Liver (tissue), 9 donors: Measurements from ENCODE around the gene TXNIP. TPM values are rescaled to one million over a fixed set of nuclear protein-coding genes. Genes with fewer than 3 reads are reported as not detected.

Experiments used
- DNase-seq: peaks from one replicate; pipeline ENCODE4 v3.0.0-alpha.2; 2017; ENCODE audit warnings: low spot score
- H3K27ac ChIP-seq, 2 donors: one replicate each; pipeline ENCODE4 v1.7.0; 2013; ENCODE audit warnings: inconsistent platforms in 2 of 2, low read length in 2 of 2, control low read depth in 1 of 2, low read depth in 1 of 2, mild to moderate bottlenecking in 1 of 2
- H3K27me3 ChIP-seq, 4 donors: one replicate each; pipeline versions ENCODE4 v1.6.1 to v1.7.0; 2013; ENCODE audit warnings: low read length in 3 of 4, inconsistent platforms in 1 of 4, mild to moderate bottlenecking in 1 of 4, moderate library complexity in 1 of 4; ENCODE audit not compliant: control insufficient read depth in 4 of 4, insufficient read depth in 4 of 4
- H3K36me3 ChIP-seq, 4 donors: one replicate each; pipeline versions ENCODE4 v1.6.1 to v1.7.0; 2013; ENCODE audit warnings: low read length in 3 of 4, mild to moderate bottlenecking in 3 of 4, low read depth in 1 of 4, moderate library complexity in 1 of 4; ENCODE audit not compliant: control insufficient read depth in 4 of 4, insufficient read depth in 3 of 4
- H3K4me1 ChIP-seq, 4 donors: one replicate each; pipeline versions ENCODE4 v1.6.1 to v1.7.0; 2013; ENCODE audit warnings: low read length in 3 of 4, mild to moderate bottlenecking in 3 of 4, moderate library complexity in 1 of 4; ENCODE audit not compliant: control insufficient read depth in 4 of 4, insufficient read depth in 4 of 4
- H3K4me3 ChIP-seq, 3 donors: one replicate each; pipeline versions ENCODE4 v1.6.1 to v1.7.0; 2013; ENCODE audit warnings: low read length in 3 of 3, control low read depth in 1 of 3, low read depth in 1 of 3, mild to moderate bottlenecking in 1 of 3
- H3K9ac ChIP-seq, 2 donors: one replicate each; pipeline ENCODE4 v1.7.0; 2013; ENCODE audit warnings: low read length in 2 of 2, mild to moderate bottlenecking in 2 of 2, moderate library complexity in 2 of 2, control low read depth in 1 of 2, low read depth in 1 of 2
- H3K9me3 ChIP-seq, 4 donors: one replicate each; pipeline versions ENCODE4 v1.6.1 to v1.7.0; 2013; ENCODE audit warnings: low read length in 3 of 4; ENCODE audit not compliant: control insufficient read depth in 4 of 4
- ATF3 ChIP-seq: IDR thresholded peaks from 2 replicates; pipeline ENCODE4 v1.6.1; 2016; ENCODE audit warnings: antibody characterized with exemption
- EGR1 ChIP-seq, 2 donors: IDR thresholded peaks; 2 replicates each; pipeline ENCODE4 v1.6.1; 2016 to 2018; ENCODE audit warnings: antibody characterized with exemption in 2 of 2, low read depth in 2 of 2
- FOXA1 ChIP-seq: IDR thresholded peaks from 2 replicates; pipeline ENCODE4 v1.6.1; 2016; ENCODE audit warnings: antibody characterized with exemption
- FOXA2 ChIP-seq: IDR thresholded peaks from 2 replicates; pipeline ENCODE4 v1.6.1; 2016; ENCODE audit warnings: antibody characterized with exemption
- GABPA ChIP-seq, 2 donors: IDR thresholded peaks in 1 of 2; conservative IDR thresholded peaks in 1 of 2; 2 replicates each; pipeline ENCODE4 v1.6.1; 2016; ENCODE audit warnings: antibody characterized with exemption in 2 of 2, mild to moderate bottlenecking in 1 of 2, moderate library complexity in 1 of 2
- HNF4A ChIP-seq, 2 donors: conservative IDR thresholded peaks; 2 replicates each; pipeline ENCODE4 v1.6.1; 2016; ENCODE audit warnings: antibody characterized with exemption in 2 of 2, mild to moderate bottlenecking in 2 of 2
- HNF4G ChIP-seq: IDR thresholded peaks from 2 replicates; pipeline ENCODE4 v1.6.1; 2016; ENCODE audit warnings: antibody characterized with exemption
- JUND ChIP-seq, 2 donors: IDR thresholded peaks; 2 replicates each; pipeline ENCODE4 v1.6.1; 2016; ENCODE audit warnings: antibody characterized with exemption in 2 of 2
- MAX ChIP-seq: IDR thresholded peaks from 2 replicates; pipeline ENCODE4 v1.6.1; 2016; ENCODE audit warnings: antibody characterized with exemption
- NR2F2 ChIP-seq: IDR thresholded peaks from 2 replicates; pipeline ENCODE4 v1.6.1; 2016; ENCODE audit warnings: antibody characterized with exemption
- RAD21 ChIP-seq, 2 donors: IDR thresholded peaks; 2 replicates each; pipeline ENCODE4 v1.6.1; 2016; ENCODE audit warnings: antibody characterized with exemption in 2 of 2, mild to moderate bottlenecking in 2 of 2
- SP1 ChIP-seq: IDR thresholded peaks from 2 replicates; pipeline ENCODE4 v1.6.1; 2018; ENCODE audit warnings: antibody characterized with exemption, mild to moderate bottlenecking
- TAF1 ChIP-seq: conservative IDR thresholded peaks from 2 replicates; pipeline ENCODE4 v1.6.1; 2016; ENCODE audit warnings: antibody characterized with exemption, mild to moderate bottlenecking
- YY1 ChIP-seq: IDR thresholded peaks from 2 replicates; pipeline ENCODE4 v1.6.1; 2016; ENCODE audit warnings: antibody characterized with exemption, mild to moderate bottlenecking
- WGBS: extraction: QIAGEN DNeasy Blood & Tissue Kit; methylation state at CpG from one replicate; pipeline ENCODE4 v1.1.7; 2013; 5-methylcytosine and 5-hydroxymethylcytosine counted together
- polyA plus RNA-seq, 2 donors: library from polyadenylated mRNA; stranded (reverse) in 1 of 2; unstranded in 1 of 2; fragments of 200-250 nt in 1 of 2; fragments of >200 nt in 1 of 2; fragmentation: Nextera tagmentation in 1 of 2; extraction: Ambion mirVana in 1 of 2; gene quantifications; one replicate each; pipeline versions ENCODE4 v1.2.1 to v1.2.3, GENCODE V29; 2013 to 2015
- total RNA-seq, 2 donors: library from RNA; depleted of rRNA; stranded (reverse); fragments of >200 nt; gene quantifications; one replicate each; pipeline ENCODE4 v1.2.3, GENCODE V29; 2014
- TF ChIP-seq, protein P1 (sequence below): fragments of 150-350 bp; IDR thresholded peaks from 2 replicates; pipeline ENCODE4 v1.5.1; 2017; ENCODE audit warnings: improper control_type of control experiment, low read depth, low read length; ENCODE audit not compliant: missing input control
- TF ChIP-seq, protein P2 (sequence below): IDR thresholded peaks from 2 replicates; pipeline ENCODE4 v1.6.1; 2016; ENCODE audit warnings: antibody characterized with exemption
- TF ChIP-seq, protein P3 (sequence below): IDR thresholded peaks from 2 replicates; pipeline ENCODE4 v1.6.1; 2016; ENCODE audit warnings: antibody characterized with exemption, mild to moderate bottlenecking
- donor health status: healthy.
- donor health status: healthy.
- donor health status: healthy.
- donor health status: healthy.
- donor health status: healthy.

The TXNIP gene
- total and polyA plus RNA-seq, 4 donors = 53.8 to 223 (median 92.0) TPM

GRCh38 chr1:146019231-146020057 is 23.1 kb upstream of the TXNIP start:
- peaks cover 2 to 20% (median 10%) of the 10 kb centered on the region in 4 donors for H3K36me3 ChIP-seq
- H3K4me1 ChIP-seq = peaks cover 2 to 20% (median 10%) of the 10 kb centered on the region in 4 donors
- no peaks in the 10 kb centered on the region for H3K9me3 ChIP-seq
- DNase-seq = peak; percentile 55
- H3K4me3 ChIP-seq = peak overlapping the region; percentile 59 to 68 (median 63)
- H3K27ac ChIP-seq = peak overlapping the region; percentile 96 to 97
- H3K9ac ChIP-seq = peak overlapping the region; percentile 60 to 82
- 10% methylated on average over 43 of the region's 43 CpGs for WGBS
- H3K27me3 ChIP-seq = no peaks in the 10 kb centered on the region
- TF ChIP-seq RAD21 (IDR thresholded peaks at IDR 0.05) (peak in 1 of 2 donors; percentile 4), JUND (IDR thresholded peaks at IDR 0.05) (no peak), GABPA (IDR thresholded peaks at IDR 0.05 in 1 of 2, conservative IDR thresholded peaks at IDR 0.05 in 1 of 2) (no peak), YY1 (peak; percentile 20)
- TF ChIP-seq, protein P1, sequence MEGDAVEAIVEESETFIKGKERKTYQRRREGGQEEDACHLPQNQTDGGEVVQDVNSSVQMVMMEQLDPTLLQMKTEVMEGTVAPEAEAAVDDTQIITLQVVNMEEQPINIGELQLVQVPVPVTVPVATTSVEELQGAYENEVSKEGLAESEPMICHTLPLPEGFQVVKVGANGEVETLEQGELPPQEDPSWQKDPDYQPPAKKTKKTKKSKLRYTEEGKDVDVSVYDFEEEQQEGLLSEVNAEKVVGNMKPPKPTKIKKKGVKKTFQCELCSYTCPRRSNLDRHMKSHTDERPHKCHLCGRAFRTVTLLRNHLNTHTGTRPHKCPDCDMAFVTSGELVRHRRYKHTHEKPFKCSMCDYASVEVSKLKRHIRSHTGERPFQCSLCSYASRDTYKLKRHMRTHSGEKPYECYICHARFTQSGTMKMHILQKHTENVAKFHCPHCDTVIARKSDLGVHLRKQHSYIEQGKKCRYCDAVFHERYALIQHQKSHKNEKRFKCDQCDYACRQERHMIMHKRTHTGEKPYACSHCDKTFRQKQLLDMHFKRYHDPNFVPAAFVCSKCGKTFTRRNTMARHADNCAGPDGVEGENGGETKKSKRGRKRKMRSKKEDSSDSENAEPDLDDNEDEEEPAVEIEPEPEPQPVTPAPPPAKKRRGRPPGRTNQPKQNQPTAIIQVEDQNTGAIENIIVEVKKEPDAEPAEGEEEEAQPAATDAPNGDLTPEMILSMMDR = no peak
- TF ChIP-seq, protein P2, sequence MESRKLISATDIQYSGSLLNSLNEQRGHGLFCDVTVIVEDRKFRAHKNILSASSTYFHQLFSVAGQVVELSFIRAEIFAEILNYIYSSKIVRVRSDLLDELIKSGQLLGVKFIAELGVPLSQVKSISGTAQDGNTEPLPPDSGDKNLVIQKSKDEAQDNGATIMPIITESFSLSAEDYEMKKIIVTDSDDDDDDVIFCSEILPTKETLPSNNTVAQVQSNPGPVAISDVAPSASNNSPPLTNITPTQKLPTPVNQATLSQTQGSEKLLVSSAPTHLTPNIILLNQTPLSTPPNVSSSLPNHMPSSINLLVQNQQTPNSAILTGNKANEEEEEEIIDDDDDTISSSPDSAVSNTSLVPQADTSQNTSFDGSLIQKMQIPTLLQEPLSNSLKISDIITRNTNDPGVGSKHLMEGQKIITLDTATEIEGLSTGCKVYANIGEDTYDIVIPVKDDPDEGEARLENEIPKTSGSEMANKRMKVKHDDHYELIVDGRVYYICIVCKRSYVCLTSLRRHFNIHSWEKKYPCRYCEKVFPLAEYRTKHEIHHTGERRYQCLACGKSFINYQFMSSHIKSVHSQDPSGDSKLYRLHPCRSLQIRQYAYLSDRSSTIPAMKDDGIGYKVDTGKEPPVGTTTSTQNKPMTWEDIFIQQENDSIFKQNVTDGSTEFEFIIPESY = no peak

DNA sequence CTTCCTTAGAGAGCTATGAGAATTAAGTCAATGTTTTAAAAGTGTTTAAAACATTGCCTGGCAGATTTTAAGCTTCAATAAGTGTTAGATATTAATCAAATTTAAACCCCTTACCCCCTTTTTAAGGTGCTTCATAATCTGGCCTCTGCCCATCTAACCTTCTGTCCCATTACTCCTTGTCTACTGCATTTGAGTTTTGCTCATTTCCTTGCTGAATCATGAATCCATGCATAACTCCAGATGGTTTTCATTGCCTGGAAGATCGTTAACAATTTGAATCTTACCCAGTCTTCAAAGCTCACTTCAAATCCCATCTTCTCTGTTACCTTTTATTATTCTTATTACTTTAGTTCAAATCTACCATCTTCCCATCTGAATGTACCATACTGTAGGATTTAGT is 20.5 kb upstream of the TXNIP start:
- 81% methylated on average over 1 of the region's 1 CpG for WGBS
- Histone ChIP-seq H3K27ac (no peak overlapping the region), H3K9me3 (no peaks in the 10 kb centered on the region), H3K27me3 (no peaks in the 10 kb centered on the region), H3K9ac (no peak overlapping the region), H3K4me3 (no peak overlapping the region), H3K36me3 (peaks cover 2 to 20% (median 10%) of the 10 kb centered on the region in 4 donors), H3K4me1 (peaks cover 2 to 19% (median 10%) of the 10 kb centered on the region in 4 donors)
- DNase-seq = no peak
- TF ChIP-seq FOXA2 (no peak), NR2F2 (no peak), EGR1 (IDR thresholded peaks at IDR 0.05; ENCODE audit: low read depth in 2 of 2) (no peak), SP1 (no peak), YY1 (no peak), JUND (IDR thresholded peaks at IDR 0.05) (no peak), MAX (no peak), HNF4A (conservative IDR thresholded peaks at IDR 0.05) (no peak), ATF3 (no peak), HNF4G (no peak), FOXA1 (no peak), TAF1 (no peak), GABPA (IDR thresholded peaks at IDR 0.05 in 1 of 2, conservative IDR thresholded peaks at IDR 0.05 in 1 of 2) (no peak)
- TF ChIP-seq, protein P1 = no peak
- TF ChIP-seq, protein P2 = no peak
- TF ChIP-seq, protein P3, sequence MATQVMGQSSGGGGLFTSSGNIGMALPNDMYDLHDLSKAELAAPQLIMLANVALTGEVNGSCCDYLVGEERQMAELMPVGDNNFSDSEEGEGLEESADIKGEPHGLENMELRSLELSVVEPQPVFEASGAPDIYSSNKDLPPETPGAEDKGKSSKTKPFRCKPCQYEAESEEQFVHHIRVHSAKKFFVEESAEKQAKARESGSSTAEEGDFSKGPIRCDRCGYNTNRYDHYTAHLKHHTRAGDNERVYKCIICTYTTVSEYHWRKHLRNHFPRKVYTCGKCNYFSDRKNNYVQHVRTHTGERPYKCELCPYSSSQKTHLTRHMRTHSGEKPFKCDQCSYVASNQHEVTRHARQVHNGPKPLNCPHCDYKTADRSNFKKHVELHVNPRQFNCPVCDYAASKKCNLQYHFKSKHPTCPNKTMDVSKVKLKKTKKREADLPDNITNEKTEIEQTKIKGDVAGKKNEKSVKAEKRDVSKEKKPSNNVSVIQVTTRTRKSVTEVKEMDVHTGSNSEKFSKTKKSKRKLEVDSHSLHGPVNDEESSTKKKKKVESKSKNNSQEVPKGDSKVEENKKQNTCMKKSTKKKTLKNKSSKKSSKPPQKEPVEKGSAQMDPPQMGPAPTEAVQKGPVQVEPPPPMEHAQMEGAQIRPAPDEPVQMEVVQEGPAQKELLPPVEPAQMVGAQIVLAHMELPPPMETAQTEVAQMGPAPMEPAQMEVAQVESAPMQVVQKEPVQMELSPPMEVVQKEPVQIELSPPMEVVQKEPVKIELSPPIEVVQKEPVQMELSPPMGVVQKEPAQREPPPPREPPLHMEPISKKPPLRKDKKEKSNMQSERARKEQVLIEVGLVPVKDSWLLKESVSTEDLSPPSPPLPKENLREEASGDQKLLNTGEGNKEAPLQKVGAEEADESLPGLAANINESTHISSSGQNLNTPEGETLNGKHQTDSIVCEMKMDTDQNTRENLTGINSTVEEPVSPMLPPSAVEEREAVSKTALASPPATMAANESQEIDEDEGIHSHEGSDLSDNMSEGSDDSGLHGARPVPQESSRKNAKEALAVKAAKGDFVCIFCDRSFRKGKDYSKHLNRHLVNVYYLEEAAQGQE = no peak
